ENCODE results near the gene MAEL.

Gene MAEL

DNA sequence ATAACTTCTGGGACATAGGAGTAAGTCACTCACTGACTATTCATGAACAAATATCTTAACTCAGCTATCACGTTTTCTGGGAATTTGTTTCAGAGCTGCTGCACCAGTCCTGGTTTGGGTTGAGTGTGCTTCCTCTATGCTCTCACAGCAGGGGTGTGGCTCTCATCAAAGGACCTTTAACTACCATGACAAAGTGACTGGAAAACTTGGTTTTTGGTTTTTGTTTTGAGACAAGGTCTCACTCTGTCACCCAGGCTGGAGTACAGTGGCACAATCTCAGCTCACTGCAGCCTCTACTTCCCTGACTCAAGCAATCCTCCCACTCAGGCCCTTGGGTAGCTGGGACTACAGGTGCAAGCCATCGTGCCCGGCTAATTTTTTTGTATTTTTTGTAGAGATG is 17.8 kb upstream of the MAEL start:
- H3K27ac ChIP-seq (ENCODE audit: poor library complexity, severe bottlenecking), result no peak overlapping the region
- ATAC-seq (ENCODE audit: low read depth), result no peak
- H3K9me3 ChIP-seq (ENCODE audit: severe bottlenecking), result no peaks in the 10 kb centered on the region
- peaks cover 55% of the 10 kb centered on the region for H3K27me3 ChIP-seq (ENCODE audit: insufficient read depth, poor library complexity, severe bottlenecking)
- H3K36me3 ChIP-seq (ENCODE audit: low read depth), result no peaks in the 10 kb centered on the region
- no peak for DNase-seq (ENCODE audit: low spot score)
- TF ChIP-seq, protein P1, sequence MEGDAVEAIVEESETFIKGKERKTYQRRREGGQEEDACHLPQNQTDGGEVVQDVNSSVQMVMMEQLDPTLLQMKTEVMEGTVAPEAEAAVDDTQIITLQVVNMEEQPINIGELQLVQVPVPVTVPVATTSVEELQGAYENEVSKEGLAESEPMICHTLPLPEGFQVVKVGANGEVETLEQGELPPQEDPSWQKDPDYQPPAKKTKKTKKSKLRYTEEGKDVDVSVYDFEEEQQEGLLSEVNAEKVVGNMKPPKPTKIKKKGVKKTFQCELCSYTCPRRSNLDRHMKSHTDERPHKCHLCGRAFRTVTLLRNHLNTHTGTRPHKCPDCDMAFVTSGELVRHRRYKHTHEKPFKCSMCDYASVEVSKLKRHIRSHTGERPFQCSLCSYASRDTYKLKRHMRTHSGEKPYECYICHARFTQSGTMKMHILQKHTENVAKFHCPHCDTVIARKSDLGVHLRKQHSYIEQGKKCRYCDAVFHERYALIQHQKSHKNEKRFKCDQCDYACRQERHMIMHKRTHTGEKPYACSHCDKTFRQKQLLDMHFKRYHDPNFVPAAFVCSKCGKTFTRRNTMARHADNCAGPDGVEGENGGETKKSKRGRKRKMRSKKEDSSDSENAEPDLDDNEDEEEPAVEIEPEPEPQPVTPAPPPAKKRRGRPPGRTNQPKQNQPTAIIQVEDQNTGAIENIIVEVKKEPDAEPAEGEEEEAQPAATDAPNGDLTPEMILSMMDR (IDR thresholded peaks at IDR 0.05; ENCODE audit: poor library complexity, severe bottlenecking), result no peak
- H3K4me1 ChIP-seq (ENCODE audit: insufficient read depth, poor library complexity, severe bottlenecking), result no peaks in the 10 kb centered on the region
- no peak overlapping the region for H3K4me3 ChIP-seq (ENCODE audit: severe bottlenecking)

DNA sequence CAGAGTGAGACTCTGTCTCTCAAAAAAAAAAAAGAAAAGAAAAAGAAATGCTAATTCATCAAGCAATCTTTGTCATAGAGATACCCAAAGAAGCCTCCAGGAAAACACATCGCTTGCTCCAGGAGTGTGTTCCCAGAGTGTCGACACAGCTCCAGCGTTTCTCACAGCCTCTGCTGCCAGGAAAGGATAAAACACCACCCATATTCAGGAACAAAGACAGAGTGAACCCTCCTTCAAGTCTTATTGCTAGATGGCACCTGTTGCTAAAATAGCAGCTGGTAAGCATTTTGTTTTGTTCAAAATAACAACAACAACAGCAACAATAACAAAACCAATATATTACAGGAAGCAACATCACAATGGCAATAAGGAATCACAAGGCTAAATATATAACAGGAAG is 16.9 kb upstream of the MAEL start:
- peaks cover 56% of the 10 kb centered on the region for H3K27me3 ChIP-seq (ENCODE audit: insufficient read depth, poor library complexity, severe bottlenecking)
- no peak overlapping the region for H3K4me3 ChIP-seq (ENCODE audit: severe bottlenecking)
- TF ChIP-seq, protein P1 (IDR thresholded peaks at IDR 0.05; ENCODE audit: poor library complexity, severe bottlenecking), result no peak
- ATAC-seq (ENCODE audit: low read depth) (no peak), DNase-seq (ENCODE audit: low spot score) (no peak)
- no peaks in the 10 kb centered on the region for H3K9me3 ChIP-seq (ENCODE audit: severe bottlenecking)
- no peaks in the 10 kb centered on the region for H3K4me1 ChIP-seq (ENCODE audit: insufficient read depth, poor library complexity, severe bottlenecking)
- no peaks in the 10 kb centered on the region for H3K36me3 ChIP-seq (ENCODE audit: low read depth)
- no peak overlapping the region for H3K27ac ChIP-seq (ENCODE audit: poor library complexity, severe bottlenecking)

- DNase-seq (ENCODE audit: low spot score) (no peak), ATAC-seq (ENCODE audit: low read depth) (no peak)
- Histone ChIP-seq H3K4me1 (ENCODE audit: insufficient read depth, poor library complexity, severe bottlenecking) (no peaks in the 10 kb centered on the region), H3K9me3 (ENCODE audit: severe bottlenecking) (no peaks in the 10 kb centered on the region), H3K36me3 (ENCODE audit: low read depth) (no peaks in the 10 kb centered on the region), H3K27me3 (ENCODE audit: insufficient read depth, poor library complexity, severe bottlenecking) (peaks cover 62% of the 10 kb centered on the region), H3K27ac (ENCODE audit: poor library complexity, severe bottlenecking) (no peak overlapping the region), H3K4me3 (ENCODE audit: severe bottlenecking) (no peak overlapping the region)
- TF ChIP-seq, protein P1 (IDR thresholded peaks at IDR 0.05; ENCODE audit: poor library complexity, severe bottlenecking), result no peak
Observed at GRCh38 chr1:166972826-166973225, 16.3 kb upstream of the MAEL start.

GRCh38 chr1:166974647-166975345 is 14.3 kb upstream of the MAEL start:
- H3K36me3 ChIP-seq (ENCODE audit: low read depth), result no peaks in the 10 kb centered on the region
- TF ChIP-seq, protein P1 (IDR thresholded peaks at IDR 0.05; ENCODE audit: poor library complexity, severe bottlenecking), result no peak
- no peaks in the 10 kb centered on the region for H3K4me1 ChIP-seq (ENCODE audit: insufficient read depth, poor library complexity, severe bottlenecking)
- DNase-seq (ENCODE audit: low spot score) (no peak), ATAC-seq (ENCODE audit: low read depth) (no peak)
- H3K27ac ChIP-seq (ENCODE audit: poor library complexity, severe bottlenecking), result no peak overlapping the region
- H3K9me3 ChIP-seq (ENCODE audit: severe bottlenecking), result no peaks in the 10 kb centered on the region
- H3K27me3 ChIP-seq (ENCODE audit: insufficient read depth, poor library complexity, severe bottlenecking), result peaks cover 63% of the 10 kb centered on the region
- H3K4me3 ChIP-seq (ENCODE audit: severe bottlenecking), result peak overlapping the region; percentile 36

DNA sequence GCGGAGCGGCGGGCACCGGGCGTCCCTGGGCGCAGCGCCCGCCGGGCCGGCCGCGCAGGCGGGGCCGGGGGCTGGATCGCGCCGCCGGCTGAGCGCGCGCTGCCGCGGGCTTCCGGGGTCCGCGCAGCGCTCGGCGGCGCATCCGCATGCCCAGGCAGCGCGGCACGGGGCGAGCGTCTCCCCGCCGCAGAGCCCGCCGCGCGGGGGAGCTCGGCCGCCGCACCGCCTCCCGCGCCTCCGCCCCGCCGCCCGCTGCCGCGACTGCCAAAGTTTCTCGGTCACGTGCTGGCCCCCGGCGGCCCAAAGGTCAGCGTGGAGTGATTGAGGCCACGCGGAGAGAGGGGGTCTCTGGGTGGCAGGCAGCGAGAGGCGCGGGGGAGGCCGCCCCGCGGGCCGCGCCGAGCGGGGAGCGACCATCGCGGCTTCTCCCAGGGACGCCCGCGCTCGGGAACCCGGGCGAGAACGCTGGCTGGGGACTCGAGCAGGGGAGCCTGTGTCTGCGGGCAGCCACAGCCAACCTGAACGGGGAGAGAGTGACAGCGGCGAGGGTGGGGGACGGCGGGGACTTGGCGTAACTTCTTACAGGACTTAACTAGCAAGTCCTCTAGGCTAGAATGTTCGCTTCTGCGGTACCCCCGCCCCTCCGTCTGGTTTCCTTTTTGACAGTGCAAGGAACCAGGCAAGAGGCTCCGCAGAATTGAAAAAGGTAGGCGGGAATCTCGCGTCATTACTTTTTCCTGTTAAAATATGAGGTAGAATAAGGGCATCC is 13.5 kb upstream of the MAEL start, which contains the start of gene ILDR2:
Gene ILDR2 (minus strand): TSS at position 180 of the 769 bp plus-strand sequence. CDS start 272 bp downstream, outside the sequence.
- DNase-seq (ENCODE audit: low spot score) (no peak), ATAC-seq (ENCODE audit: low read depth) (peak; percentile 66)
- H3K27ac ChIP-seq (ENCODE audit: poor library complexity, severe bottlenecking), result no peak within 1 kb of the TSS
- no peaks in the 10 kb centered on the region for H3K36me3 ChIP-seq (ENCODE audit: low read depth)
- H3K4me1 ChIP-seq (ENCODE audit: insufficient read depth, poor library complexity, severe bottlenecking), result no peaks in the 10 kb centered on the region
- peak within 1 kb of the TSS; percentile 36 for H3K4me3 ChIP-seq (ENCODE audit: severe bottlenecking)
- no peaks in the 10 kb centered on the region for H3K9me3 ChIP-seq (ENCODE audit: severe bottlenecking)
- TF ChIP-seq, protein P1 (IDR thresholded peaks at IDR 0.05; ENCODE audit: poor library complexity, severe bottlenecking), result peak; percentile 33
- H3K27me3 ChIP-seq (ENCODE audit: insufficient read depth, poor library complexity, severe bottlenecking), result peaks cover 57% of the 10 kb centered on the region

Data from RWPE2 (cell line).